Left ventricle myocardium inferior (tissue), 1 donor: ENCODE results near the gene DDX43. TPM values are rescaled to one million over a fixed set of nuclear protein-coding genes. Genes with fewer than 3 reads are reported as not detected.

Experiments
- DNase-seq: peaks from one replicate; pipeline ENCODE4 v3.0.0-alpha.2; 2020
- H3K27ac ChIP-seq: fragments of 200-600 bp; replicated peaks from 2 replicates; pipeline ENCODE4 v1.8.0; 2021
- H3K27me3 ChIP-seq: fragments of 200-600 bp; 2 replicates; pipeline ENCODE4 v1.8.0; 2021; ENCODE audit warnings: low read depth
- H3K36me3 ChIP-seq: fragments of 200-600 bp; 2 replicates; pipeline ENCODE4 v1.8.0; 2021
- H3K4me1 ChIP-seq: fragments of 200-600 bp; 2 replicates; pipeline ENCODE4 v1.8.0; 2021
- H3K4me3 ChIP-seq: fragments of 200-600 bp; 2 replicates; pipeline ENCODE4 v1.8.0; 2021; ENCODE audit warnings: mild to moderate bottlenecking, moderate library complexity
- H3K9me3 ChIP-seq: fragments of 200-600 bp; replicated peaks from 2 replicates; pipeline ENCODE4 v1.8.0; 2021
- intact Hi-C: fragments of 100-400 bp; cut with micrococcal nuclease; formaldehyde crosslinking; loops from one replicate; pipeline ENCODE4 v1.11.0; 2022
- total RNA-seq: library from RNA; stranded (reverse); fragmentation: NEBNext Ultra II Directional; extraction: Animal tissue kit (Norgen Biotek cat#: 25700); gene quantifications from one replicate; pipeline ENCODE4 v1.2.1, GENCODE V29; 2021
- TF ChIP-seq, protein P1 (sequence below): fragments of 200-600 bp; IDR thresholded peaks from 2 replicates; pipeline ENCODE4 v1.8.0; 2021; ENCODE audit warnings: antibody characterized with exemption, mild to moderate bottlenecking, borderline replicate concordance
- donor health status: DM: no; HTN: yes; CAD: no; lungs with severe emphysema.

The DDX43 gene
- total RNA-seq, 1 donor from 2014 or later = 0.41 TPM

DNA sequence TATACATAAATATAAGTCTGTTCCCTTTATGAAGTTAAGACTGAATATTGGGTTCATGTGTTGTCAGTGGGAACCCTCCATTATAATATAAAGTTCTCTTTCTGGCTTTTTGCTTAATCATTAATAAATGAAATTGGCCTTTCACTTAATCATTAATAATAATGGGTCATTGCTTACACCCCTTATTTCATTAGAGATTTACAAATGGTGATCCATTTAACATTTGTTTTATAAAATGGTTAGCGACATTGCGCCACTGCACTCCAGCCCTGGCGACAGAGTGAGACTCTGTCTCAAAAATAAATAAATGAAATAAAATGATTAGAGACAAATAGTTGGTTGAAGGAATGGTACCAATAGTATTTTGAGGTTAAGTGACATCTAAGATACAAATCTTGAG lies 18.5 kb downstream of the DDX43 start:
- no peak overlapping the region for H3K27ac ChIP-seq
- H3K9me3 ChIP-seq = no peaks in the 10 kb centered on the region
- intact Hi-C loops = no loop called here
- H3K27me3 ChIP-seq = no peaks in the 10 kb centered on the region
- no peak for DNase-seq
- H3K4me3 ChIP-seq = no peak overlapping the region
- TF ChIP-seq, protein P1, sequence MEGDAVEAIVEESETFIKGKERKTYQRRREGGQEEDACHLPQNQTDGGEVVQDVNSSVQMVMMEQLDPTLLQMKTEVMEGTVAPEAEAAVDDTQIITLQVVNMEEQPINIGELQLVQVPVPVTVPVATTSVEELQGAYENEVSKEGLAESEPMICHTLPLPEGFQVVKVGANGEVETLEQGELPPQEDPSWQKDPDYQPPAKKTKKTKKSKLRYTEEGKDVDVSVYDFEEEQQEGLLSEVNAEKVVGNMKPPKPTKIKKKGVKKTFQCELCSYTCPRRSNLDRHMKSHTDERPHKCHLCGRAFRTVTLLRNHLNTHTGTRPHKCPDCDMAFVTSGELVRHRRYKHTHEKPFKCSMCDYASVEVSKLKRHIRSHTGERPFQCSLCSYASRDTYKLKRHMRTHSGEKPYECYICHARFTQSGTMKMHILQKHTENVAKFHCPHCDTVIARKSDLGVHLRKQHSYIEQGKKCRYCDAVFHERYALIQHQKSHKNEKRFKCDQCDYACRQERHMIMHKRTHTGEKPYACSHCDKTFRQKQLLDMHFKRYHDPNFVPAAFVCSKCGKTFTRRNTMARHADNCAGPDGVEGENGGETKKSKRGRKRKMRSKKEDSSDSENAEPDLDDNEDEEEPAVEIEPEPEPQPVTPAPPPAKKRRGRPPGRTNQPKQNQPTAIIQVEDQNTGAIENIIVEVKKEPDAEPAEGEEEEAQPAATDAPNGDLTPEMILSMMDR = no peak
- H3K36me3 ChIP-seq = no peaks in the 10 kb centered on the region
- H3K4me1 ChIP-seq = no peaks in the 10 kb centered on the region

DNA sequence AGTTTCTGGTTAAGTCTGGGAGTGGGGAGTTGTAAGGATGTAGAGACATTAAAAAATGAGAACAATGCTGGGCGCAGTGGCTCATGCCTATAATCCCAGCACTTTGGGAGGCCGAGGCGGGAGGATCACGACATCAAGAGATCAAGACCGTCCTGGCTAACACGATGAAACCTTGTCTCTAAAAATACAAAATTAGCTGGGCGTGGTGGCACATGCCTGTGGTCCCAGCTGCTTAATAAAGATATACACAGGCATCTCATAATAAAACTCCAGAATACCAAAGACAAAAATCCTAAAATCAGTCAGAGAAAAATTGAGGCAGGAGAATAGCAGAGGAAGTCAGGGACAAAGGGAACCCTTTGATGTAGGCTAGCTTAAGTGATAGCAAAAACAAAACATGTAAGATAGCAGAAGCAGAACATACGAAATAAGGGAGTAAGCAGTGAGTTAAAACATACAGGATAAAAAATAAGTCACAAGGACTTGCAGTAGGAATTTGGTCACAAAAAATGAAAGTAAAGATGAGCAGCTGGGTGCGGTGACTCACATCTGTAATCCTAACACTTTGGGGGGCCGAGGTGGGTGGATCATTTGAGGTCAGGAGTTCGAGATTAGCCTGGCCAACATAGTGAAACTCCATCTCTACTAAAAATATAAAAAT lies 23.6 kb downstream of the DDX43 start:
- no peak overlapping the region for H3K4me3 ChIP-seq
- H3K36me3 ChIP-seq = peaks cover 8% of the 10 kb centered on the region
- TF ChIP-seq, protein P1 = no peak
- no peaks in the 10 kb centered on the region for H3K4me1 ChIP-seq
- H3K9me3 ChIP-seq = no peaks in the 10 kb centered on the region
- intact Hi-C loops = no loop called here
- DNase-seq = no peak
- H3K27ac ChIP-seq = no peak overlapping the region
- H3K27me3 ChIP-seq = no peaks in the 10 kb centered on the region

DNA sequence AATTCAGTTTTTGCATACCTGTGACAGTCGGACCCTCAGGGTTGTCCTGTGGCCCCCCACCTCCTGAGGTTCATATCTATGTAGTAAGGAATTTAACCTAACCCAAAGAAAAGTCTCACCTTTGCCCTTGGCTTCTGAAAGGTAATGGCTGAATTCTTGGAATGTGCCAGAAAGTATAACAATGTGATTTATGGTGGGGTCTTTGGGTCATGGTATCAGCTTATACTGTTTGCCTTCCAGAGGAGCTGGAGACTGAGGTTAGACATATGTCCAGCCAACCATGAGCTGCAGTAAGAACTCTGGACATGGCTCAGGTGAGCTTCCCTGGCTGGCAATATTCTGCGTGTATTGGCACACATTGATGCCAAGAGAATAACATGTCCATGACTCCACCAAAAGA lies 26.9 kb downstream of the DDX43 start:
- Histone ChIP-seq H3K36me3 (peaks cover 34% of the 10 kb centered on the region), H3K27me3 (no peaks in the 10 kb centered on the region), H3K27ac (no peak overlapping the region), H3K4me3 (no peak overlapping the region), H3K9me3 (no peaks in the 10 kb centered on the region), H3K4me1 (no peaks in the 10 kb centered on the region)
- DNase-seq = no peak
- TF ChIP-seq, protein P1 = no peak
- intact Hi-C loops = no loop called here

DNA sequence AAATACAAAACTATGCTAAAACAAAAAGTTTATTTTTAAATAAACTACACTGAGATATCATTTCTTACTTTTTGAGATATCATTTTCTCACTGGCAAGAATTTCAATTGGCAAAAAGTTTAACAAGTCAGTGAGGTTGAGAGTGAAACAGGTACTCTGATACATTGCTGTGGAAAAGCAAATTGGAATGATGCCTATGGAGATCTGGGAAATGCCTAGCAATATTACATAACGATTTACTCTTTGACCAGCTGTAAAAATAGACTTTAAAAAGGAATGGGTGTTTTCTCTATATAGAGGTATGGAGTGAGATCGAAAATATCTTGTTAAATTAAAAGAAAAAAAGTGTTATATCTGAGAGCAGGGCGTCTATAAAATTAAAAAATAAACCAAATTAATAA lies 40.6 kb downstream of the DDX43 start:
- H3K4me3 ChIP-seq = no peak overlapping the region
- intact Hi-C loops = no loop called here
- DNase-seq = no peak
- TF ChIP-seq, protein P1 = no peak
- H3K9me3 ChIP-seq = no peaks in the 10 kb centered on the region
- no peaks in the 10 kb centered on the region for H3K4me1 ChIP-seq
- no peaks in the 10 kb centered on the region for H3K27me3 ChIP-seq
- H3K27ac ChIP-seq = no peak overlapping the region
- H3K36me3 ChIP-seq = peaks cover 55% of the 10 kb centered on the region

DNA sequence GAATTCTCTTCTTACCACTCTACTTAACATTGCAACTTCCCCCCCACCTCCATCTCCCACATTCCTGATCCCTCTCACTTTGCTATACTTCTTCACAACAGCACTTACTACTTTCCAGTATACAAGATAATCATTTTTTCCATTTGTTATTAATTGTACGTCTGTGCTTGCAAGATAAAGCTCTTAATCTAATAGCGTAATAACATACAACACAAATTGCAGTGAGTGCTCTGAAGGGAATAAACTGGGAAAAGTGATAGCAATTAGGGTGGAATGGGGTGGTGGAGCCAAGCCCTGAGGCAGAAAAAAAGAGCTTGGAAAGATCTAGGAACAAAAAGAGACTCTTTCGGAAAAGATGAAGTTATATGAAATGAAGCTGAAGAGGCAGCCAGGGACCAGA lies 48.9 kb downstream of the DDX43 start:
- H3K4me3 ChIP-seq = no peak overlapping the region
- H3K9me3 ChIP-seq = no peaks in the 10 kb centered on the region
- H3K4me1 ChIP-seq = no peaks in the 10 kb centered on the region
- peaks cover 36% of the 10 kb centered on the region for H3K36me3 ChIP-seq
- TF ChIP-seq, protein P1 = no peak
- no peak for DNase-seq
- no peaks in the 10 kb centered on the region for H3K27me3 ChIP-seq
- H3K27ac ChIP-seq = no peak overlapping the region
- intact Hi-C loops = no loop called here
